K562 (cell line): ENCODE measurements around the gene DCAF5. TPM values are rescaled to one million over a fixed set of nuclear protein-coding genes. Genes with fewer than 3 reads are reported as not detected.

ENCODE experiments used
- ATAC-seq: fragments of 200-7000 bp; cut with Tn5 transposase; 3 replicates; pipeline ENCODE4 v1.9.1; 2020; ENCODE audit warnings: moderate library complexity
- BruUV-seq: library from RNA; stranded (reverse); fragments of 400-500 nt; replicated peaks from 2 replicates; lab custom pipeline; 2021; lab: Mats Ljungman, UMichigan
- CTCF ChIA-PET: fragments of 300-600 bp; formaldehyde crosslinking; extraction: SDS; loops from one replicate; lab custom pipeline; 2021; ENCODE audit warnings: low intra/inter-chr PET ratio; lab: Yijun Ruan, JAX
- POLR2A ChIA-PET: fragments of 300-600, 350-650 bp; sonication (Branson Sonifier 250); formaldehyde crosslinking; extraction: SDS; loops from one replicate; lab custom pipeline; 2021; ENCODE audit warnings: antibody characterized with exemption, inconsistent platforms; lab: Yijun Ruan, JAX
- DNase-seq, 4 experiments: peaks; one replicate each; pipeline versions ENCODE4 v3.0.0 to v3.0.0-alpha.2; 2011 to 2018; ENCODE audit warnings: low spot score in 3 of 4, mixed read lengths in 3 of 4; ENCODE audit errors: extremely low read depth in 1 of 4
- FAIRE-seq: peaks from 2 replicates; lab custom pipeline; 2011; peaks lifted over from hg19 to GRCh38; lab: Jason Lieb, UNC
- H2AFZ ChIP-seq: 2 replicates; pipeline ENCODE4 v1.6.0; 2011; ENCODE audit warnings: low read depth, low read length, control low read depth, inconsistent platforms
- H3K27ac ChIP-seq: fragments of 200-600 bp; 3 replicates; pipeline ENCODE4 v1.8.0; 2011; ENCODE audit warnings: low read depth, mild to moderate bottlenecking, control low read depth, inconsistent platforms, low read length, moderate library complexity, mixed read lengths; ENCODE audit errors: extremely low read depth
- H3K27me3 ChIP-seq, 2 experiments: fragments of 300-600 bp in 1 of 2; 2 replicates in 1 of 2; 3 replicates in 1 of 2; pipeline versions ENCODE4 v1.6.0 to v1.8.0; 2011; ENCODE audit warnings: inconsistent platforms in 2 of 2, low read length in 2 of 2, mild to moderate bottlenecking in 1 of 2, mixed read lengths in 1 of 2, moderate library complexity in 1 of 2; ENCODE audit not compliant: control insufficient read depth in 2 of 2, insufficient read depth in 2 of 2
- H3K36me3 ChIP-seq: fragments of 300-600 bp; 3 replicates; pipeline ENCODE4 v1.8.0; 2011; ENCODE audit warnings: mild to moderate bottlenecking, low read length, inconsistent platforms; ENCODE audit not compliant: control insufficient read depth, insufficient read depth
- H3K4me1 ChIP-seq, 2 experiments: fragments of 200-600 bp in 1 of 2; replicated peaks in 1 of 2; 2 replicates in 1 of 2; 3 replicates in 1 of 2; pipeline versions ENCODE4 v1.5.1 to v1.8.0; 2011; ENCODE audit warnings: inconsistent platforms in 2 of 2, low read length in 2 of 2, mild to moderate bottlenecking in 1 of 2, mixed read lengths in 1 of 2, moderate library complexity in 1 of 2; ENCODE audit not compliant: control insufficient read depth in 2 of 2, insufficient read depth in 2 of 2
- H3K4me2 ChIP-seq: 2 replicates; pipeline ENCODE4 v1.6.1; 2011; ENCODE audit warnings: low read length, control low read depth, inconsistent platforms, mixed read lengths; ENCODE audit not compliant: insufficient read depth
- H3K4me3 ChIP-seq: fragments of 200-600 bp; sonication (generic), shearing (Covaris generic); 2 replicates; pipeline ENCODE4 v1.5.1; 2016; ENCODE audit warnings: control low read depth, inconsistent platforms
- H3K79me2 ChIP-seq: fragments of 200-600 bp; 3 replicates; pipeline ENCODE4 v1.8.0; 2011; ENCODE audit warnings: low read length, inconsistent platforms; ENCODE audit not compliant: control insufficient read depth, insufficient read depth
- H3K9ac ChIP-seq, 2 experiments: 2 replicates each; pipeline versions ENCODE4 v1.6.0 to v1.6.1; 2011; ENCODE audit warnings: low read depth in 2 of 2, low read length in 2 of 2, control low read depth in 1 of 2, inconsistent platforms in 1 of 2, mild to moderate bottlenecking in 1 of 2, mixed read lengths in 1 of 2; ENCODE audit not compliant: insufficient read depth in 1 of 2
- H3K9me1 ChIP-seq: one replicate; pipeline ENCODE4 v1.6.0; 2011; ENCODE audit warnings: inconsistent platforms, mild to moderate bottlenecking, low read length, moderate library complexity; ENCODE audit not compliant: control insufficient read depth, insufficient read depth
- H3K9me3 ChIP-seq: replicated peaks from 2 replicates; pipeline ENCODE4 v1.5.1; 2011; ENCODE audit warnings: low read depth, low read length, inconsistent platforms; ENCODE audit not compliant: control insufficient read depth, insufficient read depth
- H4K20me1 ChIP-seq: replicated peaks from 2 replicates; pipeline ENCODE4 v1.6.1; 2011; ENCODE audit warnings: low read length, inconsistent platforms, mixed read lengths; ENCODE audit not compliant: control insufficient read depth, insufficient read depth
- KDM5B ChIP-seq: fragments of 200-600 bp; sonication (generic); IDR thresholded peaks from 2 replicates; pipeline ENCODE4 v1.6.1; 2012; ENCODE audit warnings: low read depth, mild to moderate bottlenecking, moderate library complexity, low read length, control low read depth, inconsistent platforms; ENCODE audit not compliant: insufficient replicate concordance
- MEF2A ChIP-seq: IDR thresholded peaks from 2 replicates; pipeline ENCODE4 v1.6.1; 2011; ENCODE audit warnings: low read depth, mild to moderate bottlenecking, low read length, moderate library complexity; ENCODE audit not compliant: control insufficient read depth
- RCOR1 ChIP-seq, 2 experiments: IDR thresholded peaks; 2 replicates each; pipeline ENCODE4 v1.6.1; 2012; ENCODE audit warnings: low read depth in 2 of 2, low read length in 2 of 2, borderline replicate concordance in 1 of 2, improper control_type of control experiment in 1 of 2
- RFX1 ChIP-seq: fragments of 450-650 bp; IDR thresholded peaks from 2 replicates; pipeline ENCODE4 v1.6.1; 2016; ENCODE audit warnings: mild to moderate bottlenecking, moderate library complexity
- SIN3B ChIP-seq: fragments of 450-650 bp; IDR thresholded peaks from 2 replicates; pipeline ENCODE4 v1.6.1; 2017; ENCODE audit warnings: low read depth, mild to moderate bottlenecking, moderate library complexity
- SMAD2 ChIP-seq: fragments of 150-350 bp; IDR thresholded peaks from 2 replicates; pipeline ENCODE4 v1.6.1; 2014; ENCODE audit warnings: low read depth, mild to moderate bottlenecking, low read length
- ZNF436 ChIP-seq: fragments of 250-450, 450-650 bp; sonication (Bioruptor Pico); formaldehyde crosslinking; IDR thresholded peaks from 2 replicates; pipeline ENCODE4 v1.7.0; 2020; ENCODE audit warnings: mild to moderate bottlenecking
- ZNF586 ChIP-seq: fragments of 450-650 bp; formaldehyde crosslinking; conservative IDR thresholded peaks from 2 replicates; pipeline ENCODE4 v1.4.0; 2020; ENCODE audit warnings: mild to moderate bottlenecking, moderate library complexity
- WGBS: fragments of 100-300 bp; shearing (Covaris generic); methylation state at CpG from one replicate; pipeline ENCODE4 v1.1.6; 2016; ENCODE audit warnings: low coverage, mixed read lengths; ENCODE audit not compliant: insufficient coverage; ENCODE audit errors: missing lambda C conversion rate; 5-methylcytosine and 5-hydroxymethylcytosine counted together
- in situ Hi-C: fragments of 300-500 bp; cut with MboI; formaldehyde crosslinking; loops from 4 replicates; pipeline ENCODE4 v1.15.0; 2018; ENCODE audit warnings: inconsistent platforms, mixed read lengths
- intact Hi-C: fragments of 100-400 bp; cut with micrococcal nuclease; formaldehyde crosslinking; loops from 2 replicates; pipeline ENCODE4 v1.14.2; 2022
- polyA plus RNA-seq, 8 experiments: library from polyadenylated mRNA; depleted of rRNA in 4 of 8; stranded (reverse) in 5 of 8; unstranded in 3 of 8; fragments of >200 nt; fragmentation: Nextera tagmentation in 2 of 8; fragmentation: Illumina TruSeq in 1 of 8; extraction: Ambion mirVana in 2 of 8; extraction: Trizol in 1 of 8; gene quantifications; 2 replicates each; pipeline versions ENCODE4 v1.2.1 to v1.2.3, GENCODE V29; 2011 to 2014; ENCODE audit warnings: inconsistent platforms in 1 of 8, missing spikeins in 1 of 8
- total RNA-seq, 7 experiments: library from RNA; depleted of rRNA in 6 of 7; stranded (reverse); fragments of >200 nt in 6 of 7; fragmentation: Illumina TruSeq in 2 of 7; extraction: Trizol in 2 of 7; gene quantifications; 2 replicates each; pipeline versions ENCODE4 v1.2.1 to v1.2.3, GENCODE V29; 2011 to 2021; ENCODE audit warnings: low replicate concordance in 1 of 7

The DCAF5 gene
- total and polyA plus RNA-seq, 9 of the 15 experiments (the other 6 are each of a cell fraction or from before 2014, with no cell fraction given) = 5.6 to 24.1 (median 12.7) TPM

DNA sequence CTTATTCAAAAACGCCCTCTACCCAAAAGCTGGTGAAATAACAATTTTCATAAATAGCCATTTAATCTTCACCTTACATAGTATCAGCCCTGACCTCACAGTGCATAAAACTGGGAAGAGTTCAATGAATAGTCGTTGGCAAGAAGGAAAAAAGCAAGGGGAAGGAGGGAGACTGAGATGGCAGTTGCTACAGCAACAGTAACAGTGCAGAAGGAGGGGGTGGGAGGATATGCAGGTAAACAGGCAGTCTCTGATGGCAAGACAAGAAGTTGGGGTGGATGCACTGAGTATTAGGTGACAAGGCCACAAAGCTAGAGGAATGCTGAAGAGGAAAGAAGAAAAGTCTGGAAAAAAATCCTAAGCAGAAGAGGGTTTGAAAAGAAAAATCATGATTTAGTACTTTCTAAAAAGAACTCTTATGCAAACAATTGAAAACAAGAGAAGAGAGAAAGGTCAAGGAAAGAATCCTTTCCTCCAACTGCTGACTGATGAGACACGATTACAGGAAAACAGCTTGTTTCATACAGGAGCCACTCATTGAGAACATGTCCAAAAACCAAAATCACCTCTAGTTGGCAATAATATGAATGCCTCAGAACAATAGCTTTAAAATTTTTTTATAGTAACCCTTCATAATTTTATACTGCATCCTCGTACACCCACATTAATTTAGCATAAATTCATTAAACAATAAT, 56.0 kb downstream of the DCAF5 start:
- POLR2A ChIA-PET = interaction anchor here (0.6 kb wide), 2 partner anchors 55 to 188 kb away, joined by 3 read pairs; no protein-coding TSS in a partner anchor
- Histone ChIP-seq H3K9ac (no peak overlapping the region), H2AFZ (no peak overlapping the region), H3K9me3 (no peaks in the 10 kb centered on the region), H3K4me2 (no peak overlapping the region), H3K4me1 (peaks cover 0 to 15% of the 10 kb centered on the region in 2 experiments; a peak in 2 of 5 replicates), H4K20me1 (no peaks in the 10 kb centered on the region), H3K79me2 (no peaks in the 10 kb centered on the region), H3K9me1 (no peaks in the 10 kb centered on the region), H3K4me3 (no peak overlapping the region), H3K27ac (no peak overlapping the region), H3K36me3 (peaks cover 4% of the 10 kb centered on the region; the same call in 2 of the 3 replicates)
- 48% methylated on average over 4 of the region's 4 CpGs for WGBS
- DNase-seq (no peak), ATAC-seq (no peak), FAIRE-seq (no peak)
- CTCF ChIA-PET = no interaction called here
- in situ Hi-C loops (loop anchor here (10.0 kb wide), 1 partner anchor 182 kb away; no protein-coding TSS in a partner anchor), intact Hi-C loops (no loop called here)
- BruUV-seq = no TSS peak
- TF ChIP-seq RCOR1 (IDR thresholded peaks at IDR 0.05; ENCODE audit: borderline replicate concordance in 1 of 2, low read depth in 2 of 2, low read length in 2 of 2) (no peak), RFX1 (peak; percentile 46; the same call in 1 of the 2 replicates), SMAD2 (no peak)
- TF ChIP-seq, all 486 proteins: peak for 1
- H3K27me3 ChIP-seq = no peaks in the 10 kb centered on the region

DNA sequence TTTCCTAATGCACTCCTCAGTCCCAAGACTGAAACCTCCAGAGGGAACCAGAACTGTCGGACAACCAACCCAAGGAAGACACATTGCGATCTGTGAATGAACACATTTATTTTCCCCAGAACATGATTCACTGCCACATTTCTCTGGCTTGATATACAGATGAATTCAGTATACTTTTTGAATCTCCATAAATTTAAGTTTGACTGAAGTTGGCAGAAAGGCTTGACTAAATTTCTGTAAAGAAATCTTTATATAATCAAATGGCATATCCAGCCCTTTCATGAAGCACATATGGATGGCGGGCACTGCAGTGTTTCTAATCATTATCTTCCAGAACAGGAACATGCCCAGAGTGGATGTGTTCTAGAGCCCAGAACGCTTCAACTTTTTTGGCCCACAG, 56.7 kb downstream of the DCAF5 start:
- Histone ChIP-seq H3K36me3 (peaks cover 11% of the 10 kb centered on the region; the same call in 2 of the 3 replicates), H3K27me3 (no peaks in the 10 kb centered on the region), H3K4me2 (no peak overlapping the region), H3K9me1 (no peaks in the 10 kb centered on the region), H3K9ac (no peak overlapping the region), H3K9me3 (no peaks in the 10 kb centered on the region), H3K4me3 (no peak overlapping the region), H3K27ac (no peak overlapping the region), H3K4me1 (peaks cover 0 to 12% of the 10 kb centered on the region in 2 experiments; a peak in 2 of 5 replicates), H2AFZ (no peak overlapping the region), H4K20me1 (no peaks in the 10 kb centered on the region), H3K79me2 (no peaks in the 10 kb centered on the region)
- CTCF ChIA-PET = no interaction called here
- DNase-seq (no peak), ATAC-seq (no peak), FAIRE-seq (no peak)
- whole genome bisulfite sequencing = 94% methylated on average over 4 of the region's 4 CpGs
- intact Hi-C loops = no loop called here
- in situ Hi-C loops = loop anchor here (10.0 kb wide), 1 partner anchor 181 kb away; no protein-coding TSS in a partner anchor
- POLR2A ChIA-PET = interaction anchor here (0.6 to 0.7 kb wide), 2 partner anchors 54 to 876 kb away, joined by 3 read pairs; no protein-coding TSS in a partner anchor
- no TSS peak for BruUV-seq
- TF ChIP-seq ZNF436 (CRISPR knock-in tag) (no peak), SIN3B (no peak), ZNF586 (no peak), KDM5B (no peak), MEF2A (no peak)
